Measurements from ENCODE around the gene STYK1. TPM values are rescaled to one million over a fixed set of nuclear protein-coding genes. Genes with fewer than 3 reads are reported as not detected.

STYK1 gene
- total RNA-seq, 1 donor from 2014 or later: not detected

DNA sequence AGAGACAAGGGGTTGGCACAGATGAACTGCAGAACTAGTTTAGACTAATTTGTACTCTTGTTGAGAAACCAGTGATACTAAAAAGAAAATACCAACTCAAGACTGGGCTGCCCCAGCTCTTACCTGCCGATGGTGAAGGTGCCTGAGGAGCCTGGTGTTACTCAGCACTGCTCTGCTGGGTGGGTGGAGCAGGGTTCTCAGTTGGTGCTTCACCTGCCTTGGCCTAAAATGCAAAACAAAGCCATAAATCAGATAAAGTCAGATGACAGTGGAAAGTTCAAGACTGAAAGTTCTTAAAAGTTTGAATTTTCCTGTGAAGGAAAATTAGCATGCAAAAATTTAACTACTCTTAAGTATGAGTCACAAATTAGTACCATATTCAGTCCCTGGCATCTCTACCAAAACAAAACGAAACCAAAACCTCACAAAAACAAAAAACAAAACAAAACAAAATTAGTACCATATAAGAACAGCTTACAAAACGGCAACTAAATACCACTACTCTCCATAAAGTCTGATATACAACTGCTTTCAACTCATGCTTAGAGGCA lies 27.4 kb upstream of the STYK1 start:
- Mint-ChIP-seq H3K27me3 (ENCODE audit: low read depth) (no peaks in the 10 kb centered on the region), H3K9me3 (no peaks in the 10 kb centered on the region), H3K4me1 (no peaks in the 10 kb centered on the region), H3K36me3 (ENCODE audit: low read depth) (peaks cover 10% of the 10 kb centered on the region), H3K4me3 (no peak overlapping the region), H3K27ac (ENCODE audit: unreplicated experiment) (no peak overlapping the region)
- no peak for DNase-seq (ENCODE audit: low read depth, low spot score)
- TF ChIP-seq, protein P1, sequence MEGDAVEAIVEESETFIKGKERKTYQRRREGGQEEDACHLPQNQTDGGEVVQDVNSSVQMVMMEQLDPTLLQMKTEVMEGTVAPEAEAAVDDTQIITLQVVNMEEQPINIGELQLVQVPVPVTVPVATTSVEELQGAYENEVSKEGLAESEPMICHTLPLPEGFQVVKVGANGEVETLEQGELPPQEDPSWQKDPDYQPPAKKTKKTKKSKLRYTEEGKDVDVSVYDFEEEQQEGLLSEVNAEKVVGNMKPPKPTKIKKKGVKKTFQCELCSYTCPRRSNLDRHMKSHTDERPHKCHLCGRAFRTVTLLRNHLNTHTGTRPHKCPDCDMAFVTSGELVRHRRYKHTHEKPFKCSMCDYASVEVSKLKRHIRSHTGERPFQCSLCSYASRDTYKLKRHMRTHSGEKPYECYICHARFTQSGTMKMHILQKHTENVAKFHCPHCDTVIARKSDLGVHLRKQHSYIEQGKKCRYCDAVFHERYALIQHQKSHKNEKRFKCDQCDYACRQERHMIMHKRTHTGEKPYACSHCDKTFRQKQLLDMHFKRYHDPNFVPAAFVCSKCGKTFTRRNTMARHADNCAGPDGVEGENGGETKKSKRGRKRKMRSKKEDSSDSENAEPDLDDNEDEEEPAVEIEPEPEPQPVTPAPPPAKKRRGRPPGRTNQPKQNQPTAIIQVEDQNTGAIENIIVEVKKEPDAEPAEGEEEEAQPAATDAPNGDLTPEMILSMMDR (conservative IDR thresholded peaks at IDR 0.05): no peak

DNA sequence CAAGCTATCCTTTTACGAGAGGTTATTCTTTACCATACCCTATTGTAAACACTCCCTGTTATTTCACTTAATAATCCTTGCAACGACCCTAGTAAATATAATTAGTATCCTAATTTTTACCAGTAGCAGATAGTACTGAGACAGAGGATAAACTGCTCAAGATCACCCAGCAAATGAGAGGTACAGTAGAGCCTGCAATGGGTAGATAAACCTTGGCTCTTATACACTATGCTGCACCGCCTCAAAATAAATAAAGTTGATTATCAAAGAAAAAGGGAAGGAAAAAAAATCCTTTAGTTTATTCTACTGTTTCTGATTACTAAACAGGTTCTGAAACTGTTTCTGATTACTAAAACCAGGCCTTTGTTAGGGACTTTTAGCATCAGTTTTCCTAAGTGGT lies 26.7 kb upstream of the STYK1 start:
- Mint-ChIP-seq H3K4me1 (no peaks in the 10 kb centered on the region), H3K27ac (ENCODE audit: unreplicated experiment) (no peak overlapping the region), H3K36me3 (ENCODE audit: low read depth) (peaks cover 14% of the 10 kb centered on the region), H3K27me3 (ENCODE audit: low read depth) (no peaks in the 10 kb centered on the region), H3K4me3 (no peak overlapping the region), H3K9me3 (no peaks in the 10 kb centered on the region)
- no peak for DNase-seq (ENCODE audit: low read depth, low spot score)
- TF ChIP-seq, protein P1 (conservative IDR thresholded peaks at IDR 0.05): no peak

DNA sequence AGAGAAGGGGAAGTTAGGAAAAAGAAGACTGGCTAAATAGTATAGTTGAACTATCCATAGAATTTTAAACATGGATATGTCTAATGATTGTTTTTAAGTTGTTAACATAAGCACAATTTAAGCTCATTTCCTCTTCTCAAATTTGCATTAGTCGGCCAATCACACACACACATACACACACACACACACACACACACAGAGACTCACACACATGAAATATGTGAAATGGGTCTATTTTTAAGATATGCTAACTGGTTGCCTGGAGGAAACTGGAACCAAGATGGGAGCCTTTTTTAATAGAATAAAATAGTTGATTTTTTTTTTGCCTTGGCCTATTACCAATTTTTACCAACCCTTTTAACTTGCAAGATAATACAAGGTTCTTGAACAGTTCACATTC lies 24.0 kb upstream of the STYK1 start:
- no peak overlapping the region for H3K4me3 Mint-ChIP-seq
- no peaks in the 10 kb centered on the region for H3K27me3 Mint-ChIP-seq (ENCODE audit: low read depth)
- H3K4me1 Mint-ChIP-seq: no peaks in the 10 kb centered on the region
- no peaks in the 10 kb centered on the region for H3K9me3 Mint-ChIP-seq
- H3K27ac Mint-ChIP-seq (ENCODE audit: unreplicated experiment): no peak overlapping the region
- no peak for DNase-seq (ENCODE audit: low read depth, low spot score)
- peaks cover 14% of the 10 kb centered on the region for H3K36me3 Mint-ChIP-seq (ENCODE audit: low read depth)
- TF ChIP-seq, protein P1 (conservative IDR thresholded peaks at IDR 0.05): no peak

DNA sequence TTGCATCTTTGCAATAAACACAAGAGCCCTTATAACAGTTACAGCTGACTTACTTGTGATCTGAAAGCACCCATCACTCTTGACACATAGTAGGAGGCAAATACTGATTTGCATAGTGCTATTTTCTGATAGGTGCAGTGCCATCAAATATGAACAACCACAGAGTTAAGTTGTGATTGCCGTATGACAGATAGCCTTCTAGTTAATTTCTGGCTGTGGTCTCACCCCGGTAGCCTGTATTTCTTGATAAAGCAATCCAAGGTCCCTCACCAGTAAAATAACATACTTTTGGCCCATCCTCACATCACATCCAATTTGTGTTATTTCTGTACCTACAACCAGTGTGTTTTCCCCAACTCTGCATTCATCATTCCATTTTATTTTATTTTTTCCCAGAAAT lies 23.3 kb upstream of the STYK1 start:
- H3K9me3 Mint-ChIP-seq: no peaks in the 10 kb centered on the region
- no peak overlapping the region for H3K27ac Mint-ChIP-seq (ENCODE audit: unreplicated experiment)
- H3K27me3 Mint-ChIP-seq (ENCODE audit: low read depth): no peaks in the 10 kb centered on the region
- H3K36me3 Mint-ChIP-seq (ENCODE audit: low read depth): peaks cover 14% of the 10 kb centered on the region
- no peaks in the 10 kb centered on the region for H3K4me1 Mint-ChIP-seq
- TF ChIP-seq, protein P1 (conservative IDR thresholded peaks at IDR 0.05): no peak
- DNase-seq (ENCODE audit: low read depth, low spot score): no peak
- H3K4me3 Mint-ChIP-seq: no peak overlapping the region

DNA sequence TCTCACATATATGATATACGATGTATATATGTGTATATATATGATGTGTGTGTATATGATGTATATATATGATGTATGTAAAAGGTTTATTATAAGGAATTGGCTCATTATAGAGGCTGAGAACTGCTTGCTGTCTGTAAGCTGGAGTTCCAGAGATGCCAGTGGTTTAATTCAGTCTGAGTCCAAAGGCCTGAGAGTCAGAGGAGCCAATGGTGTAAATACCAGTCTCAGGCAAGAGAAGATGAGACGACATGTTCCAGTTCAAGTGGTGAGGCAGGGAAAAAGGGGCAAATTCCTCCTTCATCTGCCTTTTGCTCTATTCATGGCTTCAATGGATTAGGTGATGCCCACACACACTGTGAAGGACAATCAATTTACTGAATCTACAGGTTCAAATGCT lies 17.1 kb upstream of the STYK1 start:
- Mint-ChIP-seq H3K4me3 (no peak overlapping the region), H3K4me1 (no peaks in the 10 kb centered on the region), H3K27me3 (ENCODE audit: low read depth) (no peaks in the 10 kb centered on the region), H3K36me3 (ENCODE audit: low read depth) (peaks cover 4% of the 10 kb centered on the region), H3K9me3 (peaks cover 7% of the 10 kb centered on the region), H3K27ac (ENCODE audit: unreplicated experiment) (no peak overlapping the region)
- TF ChIP-seq, protein P1 (conservative IDR thresholded peaks at IDR 0.05): no peak
- no peak for DNase-seq (ENCODE audit: low read depth, low spot score)

Measured in neural crest cell (in vitro differentiated cells).